NCI-H748 treated with DMSO at 0.1 percent for 48 hours (cell line): ENCODE results near the gene TXNIP.

Source experiments
- DNase-seq: peaks from one replicate; lab custom pipeline; 2025; lab: John Stamatoyannopoulos, UW

Gene TXNIP

DNA sequence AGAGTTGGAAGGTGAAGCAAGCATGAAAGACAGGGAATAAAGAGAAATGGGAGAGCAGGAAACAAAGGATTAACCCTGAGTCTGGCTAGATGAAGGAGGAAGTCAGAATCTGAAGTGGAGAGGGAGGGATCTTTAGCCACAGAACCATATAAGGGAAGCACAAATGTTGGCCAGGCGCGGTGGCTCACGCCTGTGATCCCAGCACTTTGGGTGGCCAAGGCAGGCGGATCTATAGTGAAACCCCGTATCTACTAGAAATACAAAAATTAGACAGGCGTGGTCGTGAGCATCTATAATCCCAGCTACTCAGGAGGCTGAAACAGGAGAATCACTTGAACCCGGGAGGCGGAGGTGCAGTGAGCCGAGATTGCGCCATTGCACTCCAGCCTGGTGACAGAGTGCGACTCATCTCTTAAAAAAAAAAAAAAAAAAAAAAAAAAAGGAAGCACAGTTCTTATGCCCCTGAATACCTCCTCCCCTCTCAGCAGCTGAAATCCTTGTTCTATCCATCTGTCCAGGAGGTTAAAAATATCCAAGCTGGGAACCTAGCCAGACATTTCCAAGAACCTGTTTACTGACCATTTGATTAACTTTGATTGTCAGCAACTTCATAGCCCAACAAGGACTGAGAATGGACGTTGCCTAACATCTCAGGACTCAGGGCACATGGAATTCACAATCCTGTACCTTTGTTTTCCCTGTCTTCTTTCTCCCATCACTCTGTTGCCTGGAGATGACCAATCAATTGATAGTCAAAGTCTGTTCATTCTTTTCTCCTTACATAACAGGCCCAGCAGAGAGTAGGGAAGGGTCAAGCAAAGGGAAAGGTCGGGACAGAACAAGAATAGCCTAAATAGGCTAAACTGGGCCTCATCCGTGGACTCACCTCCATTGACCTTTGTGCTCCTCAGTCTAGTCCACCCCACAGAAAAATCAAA is 10.6 kb downstream of the TXNIP start:
- no peak for DNase-seq

DNA sequence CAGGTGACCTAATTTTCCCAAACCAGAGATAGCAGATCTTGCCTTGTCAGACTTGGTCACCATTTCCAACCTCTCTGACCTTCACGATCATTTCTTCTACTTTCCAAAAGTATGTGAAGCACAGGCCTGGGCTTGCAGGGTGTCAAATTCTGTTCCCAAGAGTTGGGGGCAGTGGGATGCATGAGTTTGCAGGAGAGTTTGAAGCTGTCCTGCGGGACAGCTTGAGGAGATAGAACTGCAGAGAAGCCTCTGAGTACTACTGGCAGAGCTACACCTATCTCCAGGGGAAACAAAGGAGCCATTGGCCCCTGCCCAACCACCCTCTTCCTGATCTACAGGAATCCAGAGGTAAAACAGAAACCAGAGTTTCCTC is 11.3 kb downstream of the TXNIP start:
- DNase-seq: no peak

DNA sequence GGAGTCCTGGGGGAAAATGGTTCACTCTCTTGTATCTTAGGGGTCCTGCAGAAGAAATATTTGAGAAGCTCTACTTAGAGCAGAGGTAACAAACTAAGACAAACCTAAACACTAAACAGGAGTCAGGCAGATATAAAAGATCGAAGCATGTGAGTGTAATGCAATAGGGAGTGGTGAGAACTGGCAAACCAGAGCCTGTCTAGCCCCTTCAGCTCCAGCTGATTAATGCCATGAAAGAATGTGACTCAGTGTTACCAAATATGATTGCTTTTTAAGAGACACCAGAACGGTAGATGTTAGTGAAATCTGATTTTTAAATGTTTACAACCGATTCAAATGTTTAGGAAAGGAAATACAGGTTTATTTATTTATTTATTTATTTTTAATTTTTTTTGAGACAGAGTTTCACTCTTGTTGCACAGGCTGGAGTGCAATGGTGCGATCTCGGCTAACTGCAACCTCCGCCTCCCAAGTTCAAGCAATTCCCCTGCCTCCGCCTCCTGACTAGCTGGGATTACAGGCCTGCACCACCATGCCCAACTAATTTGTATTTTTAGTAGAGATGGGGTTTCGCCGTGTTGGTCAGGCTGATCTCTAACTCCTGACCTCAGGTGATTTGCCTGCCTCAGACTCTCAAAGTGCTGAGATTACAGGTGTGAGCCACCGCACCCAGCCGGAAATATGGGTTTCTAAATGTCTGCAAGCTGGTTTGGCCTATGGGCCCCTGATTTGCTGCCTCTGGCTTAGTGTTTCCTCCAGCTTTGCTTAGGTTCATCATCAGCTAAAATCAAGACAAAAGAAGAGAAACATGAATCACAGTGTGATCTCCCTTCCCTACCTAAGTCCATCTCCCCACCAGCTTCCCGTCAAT is 12.2 kb downstream of the TXNIP start:
- no peak for DNase-seq

DNA sequence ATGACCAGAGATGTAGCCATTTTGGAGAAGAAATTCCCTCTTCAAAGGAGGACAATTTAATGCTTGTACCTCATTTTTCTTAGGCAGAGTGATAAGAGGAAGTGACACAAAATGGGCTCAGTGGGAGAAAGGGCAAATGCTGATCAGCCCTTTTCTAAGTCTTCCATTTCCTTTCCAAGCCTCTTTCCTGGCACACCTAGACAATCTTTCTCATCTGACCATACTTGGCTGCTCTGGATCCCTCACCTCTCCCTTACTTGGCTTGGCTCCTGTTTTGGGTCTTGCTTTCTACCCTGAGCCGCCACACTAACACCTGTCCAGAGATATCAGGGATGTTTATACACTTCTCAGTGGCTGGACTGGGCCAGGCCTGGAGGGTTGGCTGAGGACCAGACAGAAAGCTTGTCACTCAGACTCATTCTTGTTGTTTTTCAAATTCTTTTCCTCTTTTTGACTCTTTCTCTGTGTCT is 13.1 kb downstream of the TXNIP start:
- no peak for DNase-seq

DNA sequence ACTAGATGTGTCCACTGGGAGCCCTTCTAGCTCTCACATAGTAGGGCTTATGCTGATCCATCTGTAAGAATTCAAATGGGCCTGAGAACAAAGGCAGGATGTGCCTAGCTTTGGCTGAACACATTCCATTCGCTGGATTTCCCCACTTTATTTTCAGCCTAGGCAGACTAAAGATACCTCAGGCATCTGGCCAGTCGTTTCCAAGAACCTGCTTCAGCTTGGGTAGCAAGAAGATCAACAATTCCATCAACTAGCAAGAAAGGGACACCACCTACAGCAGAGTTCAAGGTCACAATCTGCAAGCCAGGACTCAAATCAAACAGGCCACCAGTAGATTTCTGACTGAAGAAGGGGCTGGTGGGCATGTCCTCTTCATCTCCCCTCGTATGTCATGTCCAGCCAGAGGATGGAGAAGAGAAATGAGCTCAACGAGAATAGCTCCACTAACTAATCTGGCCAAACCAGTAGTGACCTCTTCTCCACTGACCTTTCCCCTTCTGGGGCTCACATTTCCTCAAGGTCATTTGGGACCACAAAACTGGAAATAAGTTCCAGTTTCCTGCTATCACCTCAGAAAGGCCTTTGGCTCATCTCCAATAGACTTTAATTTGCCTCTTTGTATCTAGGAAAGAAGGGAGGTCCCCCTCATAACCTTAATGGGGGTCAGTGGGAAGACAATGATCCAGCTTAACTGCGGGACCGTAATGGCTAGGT is 14.2 kb downstream of the TXNIP start:
- no peak for DNase-seq

DNA sequence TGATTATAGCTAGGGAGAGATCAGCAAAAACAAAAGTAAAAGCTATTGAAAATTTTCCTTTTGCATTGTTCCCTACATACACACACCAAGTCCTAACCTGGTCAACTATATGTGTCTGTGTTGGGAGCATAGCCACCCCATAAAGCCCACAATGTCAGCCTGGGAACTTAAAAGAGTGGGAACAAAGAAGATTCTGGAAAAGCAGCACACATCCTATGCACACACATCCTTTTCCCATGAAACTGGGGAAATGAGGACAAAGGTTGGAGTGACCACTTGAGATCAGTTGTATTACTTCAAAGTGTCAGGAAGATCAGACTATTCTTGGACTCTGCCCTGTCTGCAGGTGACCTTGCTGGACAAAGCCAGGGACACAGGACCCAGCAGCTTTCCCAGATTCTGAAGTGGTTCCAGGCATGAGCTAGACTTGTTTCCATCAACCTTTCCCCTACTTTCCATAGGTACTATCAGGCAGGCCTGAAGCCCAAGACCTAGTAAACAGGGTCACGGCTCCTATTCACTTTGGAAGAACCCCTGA is 15.9 kb downstream of the TXNIP start:
- no peak for DNase-seq

DNA sequence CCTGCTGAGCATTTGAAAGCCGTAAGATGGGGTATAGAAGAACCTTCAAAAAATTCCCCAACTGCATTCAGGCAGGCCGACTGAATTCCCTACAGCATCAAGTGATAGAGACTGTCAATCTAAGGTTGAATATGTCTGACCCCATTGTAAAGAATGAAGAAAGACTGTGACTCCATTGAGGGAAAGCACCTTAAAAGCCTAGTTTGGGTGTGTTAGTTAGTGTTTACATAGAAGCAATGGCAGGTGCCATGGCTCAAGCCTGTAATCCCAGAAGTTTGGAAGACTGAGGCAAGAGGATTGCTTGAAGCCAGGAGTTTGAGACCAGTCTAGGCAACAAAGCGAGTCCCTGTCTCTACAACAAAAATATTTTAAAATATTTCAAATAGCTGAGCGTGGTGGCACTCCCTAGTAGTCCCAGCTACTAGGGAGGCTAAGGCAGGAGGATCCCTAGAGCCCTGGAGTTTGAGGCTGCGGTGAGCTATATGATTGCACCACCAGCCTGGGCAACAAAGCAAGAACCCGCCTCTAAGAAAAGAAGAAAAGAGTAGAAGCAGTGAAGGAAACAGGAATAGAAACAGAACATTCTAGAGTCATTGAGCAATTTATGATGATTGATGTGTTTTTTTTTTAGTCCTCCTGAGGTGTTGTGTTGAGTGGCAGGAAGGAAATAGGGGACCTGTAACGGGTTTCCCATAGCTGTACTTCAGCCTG is 16.5 kb downstream of the TXNIP start:
- DNase-seq: no peak

DNA sequence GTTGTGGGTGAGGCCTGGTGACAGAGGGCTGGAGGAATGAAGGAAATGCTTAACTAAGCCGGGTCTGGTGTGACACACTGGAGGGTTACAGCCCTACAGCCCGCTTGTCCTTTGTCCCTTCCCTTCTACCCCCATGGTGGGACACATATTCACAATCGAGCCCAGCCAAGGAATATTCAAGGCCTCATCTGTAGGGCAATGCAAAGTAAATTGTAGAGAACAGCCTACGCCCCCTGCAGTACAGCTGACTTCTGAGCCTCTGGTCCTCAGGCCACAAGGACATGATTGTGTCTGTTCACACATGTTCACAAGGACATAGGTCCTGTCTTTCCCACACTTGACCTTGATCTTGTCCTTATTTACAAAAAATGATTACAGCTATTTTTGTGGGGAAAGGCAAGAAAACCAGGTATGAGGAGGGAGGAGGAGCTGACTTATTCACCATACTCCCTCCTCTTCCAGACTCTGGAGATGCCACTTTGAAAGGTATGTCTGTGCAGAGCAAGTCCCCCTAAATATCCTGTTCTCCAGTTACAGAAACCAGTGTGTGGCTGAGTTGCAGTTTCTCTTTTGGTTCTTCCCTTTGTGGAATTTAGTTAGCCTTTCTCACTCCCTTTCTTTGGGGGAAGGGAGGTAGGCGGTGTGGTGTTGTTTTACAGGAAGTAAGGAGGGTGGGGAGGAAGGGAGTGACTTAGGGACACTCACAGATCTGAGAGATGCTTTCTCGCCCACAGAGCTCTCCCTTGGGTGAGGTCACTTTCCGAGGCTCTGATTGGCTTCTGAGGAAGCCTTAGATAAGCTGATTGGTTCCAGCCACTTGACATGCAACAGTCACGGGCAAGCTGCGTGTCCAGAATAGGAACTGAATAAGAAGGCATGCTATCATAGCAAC is 17.3 kb downstream of the TXNIP start:
- peak; percentile 94 for DNase-seq

DNA sequence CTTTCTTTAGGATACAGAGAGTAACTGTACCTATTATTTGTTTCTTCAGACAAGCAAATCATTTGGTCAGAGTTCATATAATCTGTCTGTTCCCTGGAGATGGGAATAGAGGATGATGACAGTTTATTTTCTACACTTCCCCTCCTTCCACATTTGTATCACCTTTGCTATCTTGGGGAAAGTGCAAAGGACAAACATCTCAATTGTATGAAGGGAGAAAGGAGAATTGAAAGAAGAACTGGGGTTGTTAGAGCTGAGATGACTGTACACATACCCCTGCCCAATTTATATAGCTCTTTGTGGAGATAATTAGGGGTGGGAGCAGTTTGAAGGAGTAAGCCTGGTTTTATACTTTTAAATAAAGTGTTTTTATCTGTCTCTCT is 17.9 kb downstream of the TXNIP start:
- DNase-seq: no peak

DNA sequence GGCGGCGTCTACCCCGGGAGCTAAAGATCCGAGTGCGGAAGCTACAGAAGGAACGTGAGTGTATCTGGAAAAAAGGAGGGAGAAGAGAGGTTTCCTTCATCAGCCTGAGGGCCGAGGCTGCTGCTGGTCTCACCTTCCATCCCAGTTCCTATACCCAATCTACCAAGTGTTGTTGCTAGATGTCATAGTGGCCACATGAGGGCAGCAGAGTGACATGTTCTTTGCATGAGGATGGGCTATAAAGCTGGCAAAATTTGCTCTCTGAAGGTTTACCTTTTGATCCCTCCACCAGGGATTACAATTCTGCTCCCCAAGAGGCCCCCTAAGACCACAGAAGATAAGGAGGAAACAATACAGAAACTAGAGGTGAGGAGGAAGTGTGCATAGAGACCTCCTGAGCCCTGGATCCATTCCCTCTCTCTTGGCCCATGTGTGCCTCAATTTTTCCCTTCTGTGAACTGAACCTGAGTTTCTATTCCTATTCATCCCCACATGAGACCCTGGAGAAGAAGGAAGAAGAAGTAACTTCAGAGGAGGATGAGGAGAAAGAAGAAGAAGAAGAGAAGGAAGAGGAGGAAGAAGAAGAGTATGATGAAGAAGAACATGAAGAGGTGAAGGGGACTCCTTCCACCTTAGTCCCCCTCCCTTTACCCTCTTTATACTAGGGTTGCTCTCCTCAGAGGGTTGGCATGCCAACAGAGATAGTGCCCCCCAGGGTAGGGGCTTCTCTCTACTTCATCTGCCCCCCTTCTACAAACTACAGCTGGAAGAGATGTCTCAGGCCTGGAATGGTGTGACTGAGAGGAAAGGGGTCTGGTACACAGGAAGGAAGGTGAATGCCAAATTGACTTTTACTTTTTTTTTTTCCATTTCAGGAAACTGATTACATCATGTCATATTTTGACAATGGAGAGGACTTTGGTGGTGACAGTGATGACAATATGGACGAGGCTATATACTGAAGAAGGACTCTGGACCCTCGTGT is 18.6 kb downstream of the TXNIP start:
- peak; percentile 86 for DNase-seq

DNA sequence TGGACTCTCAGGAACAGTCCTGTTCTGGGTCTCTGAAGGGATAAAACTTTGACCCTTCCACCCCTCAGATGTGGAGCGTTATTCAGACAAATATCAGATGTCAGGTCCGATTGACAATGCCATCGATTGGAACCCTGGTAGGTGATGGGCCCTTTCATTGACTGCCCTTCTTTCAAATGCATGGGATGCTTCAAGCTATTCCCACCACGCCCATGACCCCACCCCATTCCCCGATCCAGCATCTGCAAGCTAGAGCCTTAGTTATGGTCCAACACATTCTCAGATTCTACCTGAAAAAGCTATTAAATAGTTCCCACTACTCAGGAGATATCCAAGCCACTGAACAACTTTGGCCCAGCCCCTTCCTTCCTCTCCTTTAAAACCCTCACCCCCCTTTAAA is 19.4 kb downstream of the TXNIP start:
- no peak for DNase-seq

DNA sequence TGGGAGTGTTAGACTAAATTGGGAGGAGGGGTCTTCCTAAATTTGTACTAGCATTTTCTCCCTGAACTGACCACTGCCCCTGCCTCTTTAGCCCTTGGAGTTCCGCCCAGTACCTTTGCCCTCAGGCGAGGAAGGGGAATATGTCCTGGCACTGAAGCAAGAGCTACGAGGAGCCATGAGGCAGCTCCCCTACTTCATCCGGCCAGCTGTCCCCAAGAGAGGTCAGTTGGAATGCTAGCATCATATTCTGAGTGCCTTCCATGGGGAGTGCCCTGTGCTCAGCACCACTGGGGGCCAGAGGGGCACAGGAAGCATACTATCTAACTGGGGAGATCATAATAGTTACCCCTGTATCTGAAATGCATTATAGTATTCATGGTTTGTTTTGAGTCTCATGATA is 21.2 kb downstream of the TXNIP start:
- no peak for DNase-seq

DNA sequence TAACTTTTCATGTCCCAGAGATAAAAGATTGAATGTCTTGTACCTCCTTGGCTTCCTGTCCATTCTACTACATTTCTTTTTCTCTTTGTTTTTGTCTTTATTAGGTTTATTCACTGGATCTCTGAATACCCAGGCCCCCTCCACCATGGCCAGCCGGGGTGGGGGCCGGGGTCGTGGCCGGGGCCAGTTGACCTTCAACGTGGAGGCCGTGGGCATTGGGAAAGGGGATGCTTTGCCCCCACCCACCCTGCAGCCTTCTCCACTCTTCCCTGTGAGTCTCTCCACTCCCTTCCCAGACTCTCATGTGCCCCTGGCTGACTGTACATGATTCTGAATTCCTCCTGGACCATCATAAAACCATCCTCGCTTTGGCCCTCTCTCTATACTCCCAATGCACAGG is 21.7 kb downstream of the TXNIP start:
- no peak for DNase-seq

DNA sequence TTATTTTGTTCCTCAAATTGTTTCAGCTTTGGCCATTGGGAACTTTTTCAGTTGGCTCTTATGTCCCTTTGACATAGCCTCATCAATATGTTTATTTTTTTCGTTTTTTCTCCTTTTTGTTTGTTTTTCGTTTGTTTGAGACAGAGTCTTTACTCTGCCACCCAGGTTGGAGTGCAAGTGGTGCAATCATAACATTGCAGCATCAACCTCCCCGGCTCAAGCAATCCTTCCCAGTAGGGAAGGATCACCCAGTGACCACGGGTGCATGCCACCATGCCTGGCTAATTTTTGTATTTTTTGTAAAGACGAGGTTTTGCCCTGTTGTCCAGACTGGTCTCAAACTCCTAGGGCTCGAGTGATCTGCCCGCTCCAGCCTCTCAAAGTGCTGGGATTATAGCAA is 23.8 kb downstream of the TXNIP start:
- DNase-seq: no peak

DNA sequence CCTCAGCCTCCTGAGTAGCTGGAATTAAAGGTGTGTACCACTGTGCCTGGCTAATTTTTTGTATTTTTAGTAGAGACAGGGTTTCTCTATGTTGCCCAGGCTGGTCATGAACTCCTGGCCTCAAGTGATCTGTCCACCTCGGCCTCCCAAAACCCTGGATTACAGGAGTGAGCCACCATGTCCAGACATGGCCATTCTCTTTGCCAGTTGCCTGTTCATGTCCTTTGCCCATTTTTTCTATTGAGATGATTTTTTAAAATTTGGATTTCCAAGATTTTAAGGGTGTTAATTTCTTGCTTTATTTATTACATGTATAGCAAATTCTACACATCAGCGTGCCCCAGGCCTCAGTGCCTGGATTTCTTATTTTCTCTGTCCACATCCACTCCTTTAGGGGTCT is 29.1 kb downstream of the TXNIP start:
- DNase-seq: no peak

DNA sequence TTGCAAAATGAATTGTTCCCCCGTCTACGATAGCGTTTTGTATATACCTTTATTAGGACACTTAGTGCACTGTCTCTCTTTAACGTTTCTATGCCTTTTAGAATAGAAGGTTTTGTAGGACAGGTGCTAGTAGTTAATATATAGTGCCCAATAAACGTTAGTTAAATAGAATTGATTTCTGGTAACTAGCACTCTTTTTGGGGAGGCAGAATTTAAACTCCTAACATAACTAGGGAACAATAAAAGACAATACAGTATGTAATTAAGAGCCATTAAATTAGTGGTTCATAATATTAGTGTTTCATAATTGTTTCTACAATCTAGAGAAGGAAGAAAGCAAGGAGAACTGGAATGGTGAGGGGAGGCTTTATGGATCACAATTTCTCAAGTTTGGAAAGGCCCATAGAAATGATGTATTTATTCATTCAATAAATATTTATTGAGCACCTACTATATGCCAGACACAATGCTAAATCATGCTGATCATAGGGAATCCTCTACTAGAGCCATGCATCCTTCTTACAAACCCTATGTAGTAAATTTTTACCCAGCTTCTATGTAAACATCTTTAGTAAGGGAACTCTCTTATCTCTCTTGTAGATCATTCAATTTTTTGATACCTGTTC is 31.1 kb downstream of the TXNIP start:
- no peak for DNase-seq

DNA sequence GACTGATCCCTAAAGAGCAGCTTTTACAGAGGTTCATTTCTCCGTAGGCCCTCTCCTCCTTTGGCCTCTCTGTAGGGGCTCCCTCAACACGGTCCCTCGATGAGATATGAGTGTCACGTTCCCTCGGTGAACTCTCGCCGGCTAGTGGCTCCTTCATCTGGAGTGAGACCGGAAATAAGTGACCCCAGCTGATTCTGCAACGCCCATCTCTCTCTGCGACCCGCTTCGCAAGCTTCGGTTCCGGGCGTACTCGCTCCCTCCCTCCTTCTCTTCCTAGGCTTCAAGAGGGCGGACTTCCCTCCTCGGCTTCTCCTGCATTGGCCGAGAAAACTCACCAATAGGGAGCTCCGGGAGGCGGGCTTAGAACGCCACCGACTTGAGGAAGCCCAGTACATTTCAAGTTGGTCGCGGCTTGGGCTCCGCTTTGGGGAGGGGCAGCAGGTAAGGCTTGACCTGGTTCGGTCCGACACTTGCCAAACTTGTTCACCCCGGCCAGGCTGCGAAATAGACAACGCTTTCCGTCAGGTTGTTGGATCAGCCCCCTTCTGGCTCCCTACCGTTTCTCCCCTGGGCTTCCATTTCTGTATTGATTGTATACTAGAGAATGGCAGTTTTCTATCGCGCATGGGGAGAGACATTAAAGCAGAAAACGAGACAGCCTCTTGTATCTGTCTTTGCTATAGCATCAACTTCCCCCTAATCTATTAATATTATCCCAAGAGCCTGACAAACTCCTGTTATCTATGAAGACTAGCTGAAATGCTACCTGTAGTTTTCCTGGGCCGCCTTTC is 31.9 kb downstream of the TXNIP start, which contains the start of the genes ANKRD34A and POLR3GL:
Gene ANKRD34A (minus strand): TSS at position 248 of the 791 bp plus-strand sequence. CDS start 2,816 bp downstream, outside the sequence.
Gene POLR3GL (plus strand): TSS at position 363 of the 791 bp plus-strand sequence. CDS start 10,176 bp downstream, outside the sequence.
- peak; percentile 91 for DNase-seq
